A673 (cell line): ENCODE results near the gene RAB3A. TPM values are rescaled to one million over a fixed set of nuclear protein-coding genes. Genes with fewer than 3 reads are reported as not detected.

Experiments
- BruUV-seq: library from RNA; stranded (reverse); fragments of 400-500 nt; replicated peaks from 2 replicates; lab custom pipeline; 2021; lab: Mats Ljungman, UMichigan
- CTCF ChIA-PET: fragments of 300-600 bp; sonication (Branson Sonifier 250); formaldehyde crosslinking; loops from one replicate; lab custom pipeline; 2022; ENCODE audit warnings: antibody characterized with exemption; lab: Charles Lee
- POLR2A ChIA-PET: fragments of 300-600 bp; sonication (Branson Sonifier 250); formaldehyde crosslinking; loops from one replicate; lab custom pipeline; 2022; ENCODE audit warnings: antibody characterized with exemption; ENCODE audit not compliant: low non-redundant PET; lab: Charles Lee
- DNase-seq: peaks from one replicate; pipeline ENCODE4 v3.0.0-alpha.2; 2015; ENCODE audit warnings: low spot score
- H3K27ac ChIP-seq: fragments of 200-600 bp; sonication (generic); 2 replicates; pipeline ENCODE4 v1.5.1; 2016; ENCODE audit warnings: mixed run types, low read depth, mild to moderate bottlenecking, mixed read lengths, antibody characterized with exemption, low read length; ENCODE audit not compliant: poor library complexity, severe bottlenecking
- H3K27me3 ChIP-seq: fragments of 200-600 bp; sonication (generic); replicated peaks from 2 replicates; pipeline ENCODE4 v1.6.1; 2017; ENCODE audit warnings: mixed run types, low read depth, mild to moderate bottlenecking, mixed read lengths, antibody characterized with exemption, low read length; ENCODE audit not compliant: insufficient read depth, poor library complexity
- H3K36me3 ChIP-seq: fragments of 200-600 bp; sonication (generic); 2 replicates; pipeline ENCODE4 v1.6.1; 2016; ENCODE audit warnings: mixed run types, mild to moderate bottlenecking, mixed read lengths, antibody characterized with exemption, low read length; ENCODE audit not compliant: insufficient read depth, poor library complexity, severe bottlenecking
- H3K4me1 ChIP-seq: fragments of 200-600 bp; sonication (generic); 2 replicates; pipeline ENCODE4 v1.6.1; 2017; ENCODE audit warnings: mixed run types, mild to moderate bottlenecking, mixed read lengths, antibody characterized with exemption, low read length; ENCODE audit not compliant: insufficient read depth, poor library complexity, severe bottlenecking
- H3K4me3 ChIP-seq: fragments of 200-600 bp; sonication (generic); 2 replicates; pipeline ENCODE4 v1.5.1; 2016; ENCODE audit warnings: low read depth, mixed run types, mild to moderate bottlenecking, mixed read lengths, low read length; ENCODE audit not compliant: poor library complexity, severe bottlenecking
- H3K9me3 ChIP-seq: fragments of 200-600 bp; sonication (generic); 2 replicates; pipeline ENCODE4 v1.6.1; 2016; ENCODE audit warnings: mixed run types, low read depth, mild to moderate bottlenecking, mixed read lengths, antibody characterized with exemption, low read length; ENCODE audit not compliant: poor library complexity, severe bottlenecking
- EZH2 ChIP-seq: fragments of 200-600 bp; sonication (generic); IDR thresholded peaks from 2 replicates; pipeline ENCODE4 v1.6.1; 2017; ENCODE audit warnings: borderline replicate concordance, low read depth, mild to moderate bottlenecking, mixed read lengths, antibody characterized with exemption, low read length; ENCODE audit not compliant: poor library complexity, severe bottlenecking
- intact Hi-C: fragments of 100-400 bp; cut with micrococcal nuclease; formaldehyde crosslinking; loops from one replicate; pipeline ENCODE4 v1.10.0; 2022; ENCODE audit not compliant: unreplicated experiment
- total RNA-seq: library from RNA; stranded (reverse); gene quantifications from 2 replicates; pipeline ENCODE4 v1.2.3, GENCODE V29; 2021
- TF ChIP-seq, protein P1 (sequence below): fragments of 300-800, 200-600 bp; sonication (generic); conservative IDR thresholded peaks from 2 replicates; pipeline ENCODE4 v1.5.1; 2017; ENCODE audit warnings: low read depth, mild to moderate bottlenecking, antibody characterized with exemption, low read length, moderate library complexity, mixed read lengths

RAB3A gene
- total RNA-seq, 1 experiment from 2014 or later, result 2.9 TPM

DNA sequence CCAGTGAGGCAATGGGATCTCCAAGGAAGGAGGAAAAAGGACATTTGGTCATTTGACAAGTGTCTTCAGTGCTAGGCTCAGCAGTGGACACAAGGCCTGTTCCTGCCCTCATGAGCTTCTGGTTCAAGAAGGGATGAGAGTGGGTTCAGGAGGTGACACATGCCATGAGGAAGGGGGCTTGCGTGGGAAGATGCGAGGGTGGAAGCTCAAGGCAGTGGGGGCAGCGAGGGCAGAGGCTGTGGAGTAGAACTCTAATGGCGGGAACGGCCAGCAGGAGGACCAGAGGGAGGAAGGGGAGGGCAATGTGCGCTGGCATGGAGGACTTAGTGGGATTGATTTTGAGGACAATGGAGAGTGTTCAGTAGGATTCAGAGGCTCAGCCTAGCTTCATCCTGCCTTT is 47.6 kb downstream of the RAB3A start:
- DNase-seq, result no peak
- no peak overlapping the region for H3K4me3 ChIP-seq
- TF ChIP-seq EZH2, result no peak
- TF ChIP-seq, protein P1, sequence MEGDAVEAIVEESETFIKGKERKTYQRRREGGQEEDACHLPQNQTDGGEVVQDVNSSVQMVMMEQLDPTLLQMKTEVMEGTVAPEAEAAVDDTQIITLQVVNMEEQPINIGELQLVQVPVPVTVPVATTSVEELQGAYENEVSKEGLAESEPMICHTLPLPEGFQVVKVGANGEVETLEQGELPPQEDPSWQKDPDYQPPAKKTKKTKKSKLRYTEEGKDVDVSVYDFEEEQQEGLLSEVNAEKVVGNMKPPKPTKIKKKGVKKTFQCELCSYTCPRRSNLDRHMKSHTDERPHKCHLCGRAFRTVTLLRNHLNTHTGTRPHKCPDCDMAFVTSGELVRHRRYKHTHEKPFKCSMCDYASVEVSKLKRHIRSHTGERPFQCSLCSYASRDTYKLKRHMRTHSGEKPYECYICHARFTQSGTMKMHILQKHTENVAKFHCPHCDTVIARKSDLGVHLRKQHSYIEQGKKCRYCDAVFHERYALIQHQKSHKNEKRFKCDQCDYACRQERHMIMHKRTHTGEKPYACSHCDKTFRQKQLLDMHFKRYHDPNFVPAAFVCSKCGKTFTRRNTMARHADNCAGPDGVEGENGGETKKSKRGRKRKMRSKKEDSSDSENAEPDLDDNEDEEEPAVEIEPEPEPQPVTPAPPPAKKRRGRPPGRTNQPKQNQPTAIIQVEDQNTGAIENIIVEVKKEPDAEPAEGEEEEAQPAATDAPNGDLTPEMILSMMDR, result no peak
- POLR2A ChIA-PET, result no interaction called here
- CTCF ChIA-PET, result no interaction called here
- no peak overlapping the region for H3K27ac ChIP-seq
- peaks cover 7% of the 10 kb centered on the region for H3K4me1 ChIP-seq
- H3K36me3 ChIP-seq, result peaks cover 10% of the 10 kb centered on the region
- no TSS peak for BruUV-seq
- H3K9me3 ChIP-seq, result no peaks in the 10 kb centered on the region
- no peaks in the 10 kb centered on the region for H3K27me3 ChIP-seq
- intact Hi-C loops, result no loop called here

DNA sequence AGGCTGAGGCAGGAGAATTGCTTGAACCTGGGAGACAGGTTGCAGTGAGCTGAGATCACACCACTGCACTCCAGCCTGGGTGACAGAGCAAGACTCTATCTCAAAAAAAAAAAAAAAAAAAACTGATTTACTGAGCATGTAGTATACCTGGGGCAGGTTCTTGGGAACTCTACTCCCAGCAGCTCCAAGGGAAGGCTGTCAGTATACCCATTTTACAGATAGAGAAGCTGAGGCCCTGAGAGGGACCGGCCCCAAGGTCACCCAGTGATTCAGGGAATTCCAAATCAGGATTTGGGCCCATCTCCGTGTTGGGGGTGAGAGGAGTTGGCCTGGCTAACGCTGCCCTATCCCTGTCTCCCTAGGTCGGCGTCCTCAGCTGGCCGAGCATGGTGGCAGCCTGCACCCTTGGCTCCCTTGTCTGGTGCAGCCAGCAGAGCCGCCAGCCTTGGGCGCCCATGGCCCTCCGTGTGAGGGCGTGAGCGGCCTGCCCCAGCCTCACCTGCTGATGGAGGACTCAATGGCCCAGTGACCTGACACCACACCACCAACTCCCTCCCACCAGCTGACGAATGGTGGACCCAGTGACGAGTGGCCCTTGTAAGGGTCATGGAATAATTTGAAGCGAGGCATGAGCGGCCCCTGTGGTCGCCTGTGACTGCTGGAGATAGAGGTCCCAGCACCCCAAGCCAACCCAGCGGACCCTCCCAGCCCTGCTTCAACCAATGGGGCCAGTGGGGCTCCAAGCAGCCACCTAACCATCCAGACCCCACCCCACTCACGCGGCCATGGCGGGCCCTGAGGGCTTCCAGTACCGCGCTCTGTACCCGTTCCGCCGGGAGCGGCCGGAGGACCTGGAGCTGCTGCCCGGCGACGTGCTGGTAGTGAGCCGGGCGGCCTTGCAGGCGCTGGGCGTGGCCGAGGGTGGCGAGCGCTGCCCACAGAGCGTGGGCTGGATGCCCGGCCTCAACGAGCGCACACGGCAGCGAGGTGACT is 48.5 kb downstream of the RAB3A start:
- Histone ChIP-seq H3K27me3 (no peaks in the 10 kb centered on the region), H3K27ac (no peak overlapping the region), H3K36me3 (peaks cover 10% of the 10 kb centered on the region), H3K4me3 (no peak overlapping the region), H3K4me1 (peaks cover 7% of the 10 kb centered on the region), H3K9me3 (no peaks in the 10 kb centered on the region)
- ChIA-PET POLR2A (no interaction called here), CTCF (interaction anchor here (0.7 kb wide), 1 partner anchor 233 kb away, joined by 5 read pairs; no protein-coding TSS in a partner anchor)
- TF ChIP-seq, protein P1, result no peak
- TF ChIP-seq EZH2, result no peak
- no peak for DNase-seq
- intact Hi-C loops, result no loop called here
- no TSS peak for BruUV-seq

DNA sequence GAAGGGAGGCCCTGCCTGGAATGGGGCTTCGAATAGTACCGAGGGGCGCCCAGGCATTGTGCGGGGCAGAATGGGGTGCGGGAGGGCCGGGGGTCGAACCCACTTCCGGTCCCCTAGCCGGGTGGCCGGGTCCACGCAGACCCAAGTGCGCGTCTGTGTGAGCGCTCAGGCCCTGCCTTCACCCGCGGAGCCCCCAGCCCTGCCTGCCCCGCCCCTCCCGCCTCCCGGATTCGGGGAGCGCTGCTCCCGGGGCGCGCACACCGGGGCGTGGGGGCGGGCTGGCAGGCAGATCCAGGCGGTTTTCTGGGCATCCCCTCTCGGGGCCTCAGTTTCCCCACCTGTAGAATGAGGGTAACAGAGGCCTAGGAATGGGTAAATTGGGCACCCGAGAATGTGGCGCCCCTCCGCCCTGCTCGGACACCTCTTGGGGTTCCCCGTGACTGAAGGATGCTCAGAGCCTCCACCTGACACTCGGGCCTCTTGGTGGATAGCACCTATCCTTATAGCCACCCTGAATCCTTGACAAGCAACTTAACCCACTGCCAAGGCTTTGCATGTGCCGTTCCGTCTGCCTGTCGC is 50.2 kb downstream of the RAB3A start:
- H3K4me3 ChIP-seq, result peak overlapping the region; percentile 96
- H3K36me3 ChIP-seq, result peaks cover 10% of the 10 kb centered on the region
- DNase-seq, result no peak
- no peaks in the 10 kb centered on the region for H3K9me3 ChIP-seq
- ChIA-PET CTCF (no interaction called here), POLR2A (no interaction called here)
- H3K27ac ChIP-seq, result peak overlapping the region; percentile 93
- intact Hi-C loops, result loop anchor here (2.0 to 5.0 kb wide), 4 partner anchors 39 to 169 kb away; partner anchors contain the start of genes ARRDC2, LSM4 and MPV17L2
- H3K4me1 ChIP-seq, result peaks cover 7% of the 10 kb centered on the region
- H3K27me3 ChIP-seq, result no peaks in the 10 kb centered on the region
- TSS peak; percentile 14 for BruUV-seq
- TF ChIP-seq EZH2, result no peak
- TF ChIP-seq, protein P1, result no peak
